Smooth muscle cell of the brain vasculature (primary cell): ENCODE measurements around the gene VTI1A.
"Not testable (repeated sequence)": the region's sequence is repeated elsewhere in the genome, so short reads cannot be mapped to it uniquely, and the experiment has no call there.

Source experiments
- DNase-seq: peaks from one replicate; pipeline ENCODE4 v3.0.0-alpha.2; 2012; ENCODE audit warnings: low read depth, low spot score

Gene VTI1A

GRCh38 chr10:112721080-112721698, 274.2 kb downstream of the VTI1A start:
- no peak for DNase-seq

GRCh38 chr10:112722758-112723157, 275.7 kb downstream of the VTI1A start:
- no peak for DNase-seq

GRCh38 chr10:112723876-112724275, 276.9 kb downstream of the VTI1A start:
- no peak for DNase-seq

- no peak for DNase-seq
Measured at GRCh38 chr10:112724404-112724991, 277.5 kb downstream of the VTI1A start.

DNA sequence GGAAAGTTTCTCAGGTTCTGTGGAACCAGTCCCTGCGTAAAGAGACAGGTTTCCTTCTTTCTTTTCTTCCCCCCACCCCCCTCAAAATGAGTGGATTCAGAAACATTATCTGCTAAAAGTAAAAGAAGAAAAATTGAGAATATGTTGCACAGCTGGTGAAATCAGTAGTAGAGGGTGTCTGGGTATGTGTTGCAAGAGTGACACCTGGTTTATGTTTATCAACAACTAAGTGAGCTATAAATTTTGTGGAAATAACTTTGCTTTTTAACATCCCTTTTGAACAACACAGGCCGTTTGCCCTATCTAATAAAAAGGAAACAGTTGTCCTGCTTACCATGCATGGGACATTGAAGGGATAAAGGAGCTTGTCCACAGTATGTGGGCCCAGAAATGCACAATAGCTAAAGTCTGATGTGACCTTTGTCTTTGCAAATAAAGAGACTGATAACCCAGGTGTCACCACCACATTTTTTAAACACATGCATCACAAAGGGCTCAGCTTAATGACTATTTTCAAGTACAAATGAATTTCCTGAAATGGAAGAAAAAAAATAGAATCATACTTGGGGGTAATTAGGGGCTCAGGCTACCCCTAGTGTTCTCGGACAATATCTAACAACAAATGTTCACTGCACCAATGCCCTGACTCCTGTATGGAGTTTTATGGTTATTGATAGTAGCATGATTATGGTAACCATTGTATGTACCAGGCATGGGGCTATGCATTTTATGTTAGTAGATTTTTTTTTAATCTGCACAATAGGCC, 281.3 kb downstream of the VTI1A start:
- DNase-seq = no peak

DNA sequence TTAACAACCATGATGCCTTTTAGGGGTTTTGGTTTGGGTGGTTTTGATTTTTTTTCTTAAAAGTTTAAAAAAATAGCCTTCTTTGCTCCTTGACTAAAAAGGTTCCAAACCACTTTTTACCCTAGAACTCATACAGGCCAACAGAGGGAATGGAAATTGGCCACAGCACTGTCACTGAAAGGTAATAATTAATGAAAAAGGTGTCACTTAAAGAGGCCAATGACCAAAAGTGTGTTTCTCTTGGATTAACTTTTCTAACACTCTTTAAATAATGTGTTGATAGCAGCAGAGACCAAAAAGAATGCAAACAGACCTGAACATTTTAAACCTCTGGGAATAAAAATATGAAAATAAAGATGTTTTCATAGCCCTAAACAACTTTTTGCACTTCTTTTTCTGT, 282.0 kb downstream of the VTI1A start:
- no peak for DNase-seq

DNA sequence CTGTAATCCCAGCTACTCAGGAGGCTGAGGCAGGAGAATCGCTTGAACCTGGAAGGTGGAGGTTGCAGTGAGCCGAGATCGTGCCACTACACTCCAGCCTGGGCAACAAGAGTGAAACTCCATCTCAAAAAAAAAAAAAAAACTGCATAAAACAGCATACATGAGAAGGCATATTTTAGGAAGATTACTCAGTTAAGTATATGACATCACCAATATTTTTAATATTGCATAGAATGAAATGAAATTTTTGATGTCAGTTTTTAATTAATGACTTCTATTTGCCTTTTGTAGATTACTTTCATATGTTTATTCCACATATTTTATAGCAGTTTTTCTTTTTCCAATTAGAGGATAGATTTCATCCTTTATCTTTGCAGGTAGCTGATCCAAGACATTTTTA, 284.4 kb downstream of the VTI1A start:
- DNase-seq = not testable (repeated sequence)

DNA sequence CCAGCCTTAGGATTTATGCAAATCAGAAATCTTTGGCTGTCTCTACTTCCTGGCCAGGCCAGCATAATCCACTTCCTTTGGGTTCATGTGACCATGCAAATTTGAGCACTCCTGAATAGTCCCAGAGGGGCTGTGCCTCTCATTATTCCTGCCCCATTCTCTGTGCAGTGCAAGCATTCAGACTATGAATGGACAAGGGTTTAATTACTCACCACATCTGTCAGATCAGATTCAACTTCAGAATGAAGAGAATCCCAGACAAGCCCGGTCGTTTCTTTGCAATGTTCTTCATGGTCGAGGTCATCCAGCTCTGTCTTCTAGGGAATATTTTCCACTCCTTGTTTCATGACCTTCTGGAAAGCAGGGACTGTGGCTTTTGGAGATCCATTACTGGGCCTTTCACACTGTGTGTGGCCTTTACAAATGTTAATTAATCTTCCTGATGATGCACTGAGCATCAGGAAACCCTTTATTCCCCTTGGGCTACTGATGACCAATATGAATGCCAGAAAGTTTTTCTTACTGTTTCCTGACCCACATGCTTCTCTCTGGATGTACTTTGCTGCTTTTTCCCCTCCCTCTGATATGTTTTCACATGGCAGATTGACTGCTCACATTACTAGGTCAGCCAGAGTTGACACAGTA, 285.4 kb downstream of the VTI1A start:
- no peak for DNase-seq

- no peak for DNase-seq
Measured at GRCh38 chr10:112735041-112735695, 288.2 kb downstream of the VTI1A start.

DNA sequence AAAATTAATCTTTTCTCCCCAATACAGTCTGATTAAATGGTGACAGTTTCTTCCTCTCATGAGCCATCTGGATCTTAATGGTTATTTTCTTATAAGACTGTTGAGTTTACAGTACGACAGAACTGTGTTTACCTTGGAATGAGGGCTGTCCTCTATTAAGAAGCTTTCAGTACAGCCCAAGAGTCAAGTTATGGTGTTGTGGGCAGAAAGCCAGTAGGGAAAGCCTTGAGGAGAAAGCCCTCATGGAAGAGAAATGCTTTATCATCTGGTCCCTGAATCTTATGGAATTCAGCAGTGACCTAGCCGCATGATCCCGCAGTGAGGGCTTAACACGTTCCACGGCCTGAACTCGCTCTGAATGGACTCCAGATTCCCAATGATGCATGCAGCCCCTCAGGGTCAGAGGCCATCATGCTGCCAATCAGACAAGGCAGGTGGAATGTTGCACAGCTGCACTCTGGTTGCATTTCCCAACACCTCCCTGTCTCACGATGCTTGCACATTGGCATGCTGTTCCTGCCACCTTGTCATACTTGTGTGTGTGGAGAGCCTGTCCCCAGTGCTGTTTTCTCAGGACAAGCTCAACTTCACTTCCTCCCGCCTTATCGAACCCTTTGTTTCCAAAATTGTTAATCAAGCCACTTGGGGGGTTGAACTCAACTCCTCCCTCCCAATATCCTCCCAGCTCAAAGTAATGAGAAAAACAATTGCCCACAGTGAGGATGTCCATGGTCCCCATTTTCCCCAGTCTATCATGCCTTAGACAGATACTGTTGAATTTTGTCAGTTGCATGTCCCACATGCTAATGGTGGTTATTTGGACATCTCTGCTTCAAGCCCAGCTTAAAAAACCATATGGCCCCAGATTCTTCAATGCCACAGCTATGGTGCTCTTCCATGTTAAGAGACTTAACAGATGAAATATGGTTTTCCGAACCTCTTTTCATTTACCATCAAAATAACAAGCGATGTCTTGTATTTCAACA, 291.9 kb downstream of the VTI1A start:
- DNase-seq = no peak

DNA sequence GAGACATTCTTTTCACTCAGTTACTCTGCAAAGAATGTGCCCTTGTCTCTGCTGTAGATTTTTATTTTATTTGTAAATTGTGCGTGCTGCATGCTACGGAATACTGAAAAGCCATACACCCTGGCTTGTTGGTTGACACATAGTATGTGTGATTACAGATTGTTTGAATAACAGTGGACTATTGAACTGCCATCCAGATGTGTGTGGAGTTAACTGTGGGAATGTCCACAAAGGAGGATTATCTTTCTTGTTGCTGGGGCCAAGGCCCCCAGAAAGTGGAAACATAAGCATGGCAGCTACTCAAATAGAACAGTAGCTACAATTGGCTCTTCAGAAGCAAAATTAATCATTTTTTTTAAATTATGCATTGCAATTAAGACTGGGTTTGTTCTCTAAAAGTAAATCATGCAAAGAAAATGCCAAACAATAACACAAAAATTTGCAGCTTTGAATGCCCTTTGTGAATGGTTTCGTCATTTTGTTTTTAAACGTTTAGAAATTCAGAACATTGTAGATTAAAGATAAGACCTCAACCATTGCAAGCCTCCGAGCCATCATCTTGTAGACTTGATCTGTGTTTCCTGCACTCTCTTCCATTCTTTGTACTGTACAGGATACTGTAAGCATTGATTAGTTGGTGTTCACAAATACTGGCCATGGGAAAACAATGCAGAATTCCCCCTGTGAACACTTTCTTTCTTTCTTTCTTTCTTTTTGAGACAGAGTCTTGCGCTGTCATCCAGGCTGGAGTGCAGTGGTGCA, 292.8 kb downstream of the VTI1A start:
- DNase-seq = no peak

DNA sequence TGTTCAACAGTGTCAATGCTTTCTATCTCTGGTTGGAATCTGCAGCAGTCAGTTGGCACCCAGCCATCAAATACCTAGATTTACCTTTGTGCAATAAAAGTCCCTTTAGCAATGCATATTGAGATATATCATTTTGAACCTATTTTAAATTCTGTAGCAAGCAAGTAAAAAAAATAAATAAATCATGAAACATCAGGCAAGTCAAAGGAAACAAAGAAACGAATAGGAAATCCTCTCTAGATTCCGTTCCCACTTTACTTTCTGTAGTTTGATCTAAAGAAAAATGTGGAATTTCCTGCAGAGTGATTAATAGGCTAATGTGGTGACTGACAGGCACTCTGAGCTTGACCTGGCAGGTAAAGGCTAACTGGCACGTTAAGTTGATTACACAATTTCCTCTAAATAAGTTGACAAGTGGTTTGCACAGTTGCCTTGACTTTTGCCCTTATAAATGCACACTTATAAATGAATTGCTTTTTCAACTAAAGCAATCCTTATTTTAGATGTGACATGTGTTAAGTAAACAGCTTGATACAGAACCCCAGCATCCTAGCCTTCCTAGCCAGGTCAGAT, 294.9 kb downstream of the VTI1A start:
- no peak for DNase-seq

DNA sequence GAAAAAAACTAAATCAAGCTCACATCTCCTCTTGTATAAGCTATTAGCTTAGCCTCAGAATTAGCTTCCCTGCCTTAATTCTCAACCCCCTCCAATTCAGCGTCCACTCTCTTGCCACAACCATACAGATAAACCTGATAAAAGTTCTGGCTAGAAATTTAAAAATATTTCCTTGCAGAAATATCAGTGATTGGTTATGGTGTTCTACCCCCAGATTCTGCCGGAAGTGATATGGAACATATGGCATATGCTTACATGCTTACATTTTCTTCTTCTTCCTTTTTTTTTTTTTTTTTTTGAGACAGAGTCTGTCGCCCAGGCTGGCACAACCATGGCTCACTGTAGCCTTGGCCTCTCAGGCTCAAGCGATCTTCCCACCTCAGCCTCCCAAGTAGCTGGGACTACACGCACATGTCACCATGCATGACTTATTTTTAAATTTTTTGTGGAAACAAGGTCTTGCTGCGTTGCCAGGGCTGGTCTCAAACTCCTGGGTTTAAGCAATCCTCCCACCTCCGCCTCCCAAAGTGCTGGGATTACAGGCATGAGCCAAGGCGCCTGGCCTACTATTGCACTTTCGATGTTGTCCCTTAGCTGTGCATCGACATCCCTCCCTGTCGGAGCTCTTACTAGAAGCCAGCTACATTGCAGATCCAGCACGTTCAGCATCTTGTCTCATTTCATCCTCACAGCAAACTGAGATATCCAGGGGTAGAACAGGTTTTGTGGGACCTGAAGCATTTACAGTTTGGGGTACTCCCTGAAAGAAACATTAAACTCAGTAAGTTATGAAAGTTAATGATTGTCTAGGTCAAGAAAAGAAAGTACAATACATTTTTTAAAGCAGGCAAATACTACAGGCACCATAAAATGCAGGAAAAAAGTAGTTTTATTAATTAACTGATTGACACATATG, 297.4 kb downstream of the VTI1A start:
- DNase-seq = no peak

- DNase-seq = no peak
Measured at GRCh38 chr10:112746329-112746728, 299.3 kb downstream of the VTI1A start.

DNA sequence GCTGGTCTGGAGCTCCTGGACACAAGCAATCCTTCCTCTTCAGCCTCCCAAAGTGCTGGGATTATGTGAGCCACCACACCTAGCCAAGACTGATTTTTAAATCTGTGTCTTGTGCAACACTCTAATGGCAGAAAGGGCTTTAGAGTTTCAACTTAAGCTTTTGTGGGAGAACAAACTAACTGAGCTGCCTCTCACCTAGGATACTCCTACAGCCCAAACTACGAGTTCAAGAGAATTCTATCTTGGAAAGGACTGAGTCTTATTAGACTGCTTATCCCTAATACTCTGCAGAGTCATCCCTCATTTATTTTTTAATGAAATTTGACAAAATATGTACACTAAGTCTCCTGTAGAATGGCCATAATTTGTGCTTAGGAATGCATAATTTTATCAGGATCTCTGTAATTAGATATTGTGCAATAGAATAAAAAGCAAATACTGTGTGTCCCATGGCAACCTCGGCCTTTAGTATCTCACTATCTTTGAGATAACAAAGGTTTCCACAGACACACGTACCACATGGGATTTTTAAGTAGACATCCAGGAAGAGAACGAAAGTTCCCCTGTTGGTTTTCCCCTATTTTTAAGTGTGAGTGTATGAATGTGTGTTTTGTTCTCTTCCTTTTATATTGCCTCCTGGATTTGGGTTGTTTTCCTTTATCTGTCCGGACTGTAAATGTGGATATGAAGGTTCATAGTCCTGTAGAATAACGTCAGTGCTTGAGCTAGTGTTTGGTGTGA, 303.6 kb downstream of the VTI1A start:
- no peak for DNase-seq

DNA sequence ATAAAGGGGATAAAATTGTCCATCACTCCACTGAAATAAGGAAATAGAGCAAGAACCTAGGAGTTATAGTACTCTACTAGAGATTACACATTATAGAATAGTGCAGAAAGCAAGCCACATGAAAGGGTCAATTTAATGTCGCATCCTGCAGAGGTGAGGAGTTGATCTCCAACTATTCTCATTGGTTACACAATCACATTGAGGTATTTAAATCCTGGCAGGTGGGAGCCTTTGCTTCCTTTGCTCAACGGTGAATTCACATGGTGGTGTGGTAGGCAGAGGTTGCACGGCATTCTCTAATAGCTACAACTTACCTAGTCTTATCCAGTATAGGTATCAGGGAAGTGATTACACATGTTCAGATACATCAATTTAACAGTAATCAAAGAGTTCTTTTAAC, 304.6 kb downstream of the VTI1A start:
- no peak for DNase-seq

DNA sequence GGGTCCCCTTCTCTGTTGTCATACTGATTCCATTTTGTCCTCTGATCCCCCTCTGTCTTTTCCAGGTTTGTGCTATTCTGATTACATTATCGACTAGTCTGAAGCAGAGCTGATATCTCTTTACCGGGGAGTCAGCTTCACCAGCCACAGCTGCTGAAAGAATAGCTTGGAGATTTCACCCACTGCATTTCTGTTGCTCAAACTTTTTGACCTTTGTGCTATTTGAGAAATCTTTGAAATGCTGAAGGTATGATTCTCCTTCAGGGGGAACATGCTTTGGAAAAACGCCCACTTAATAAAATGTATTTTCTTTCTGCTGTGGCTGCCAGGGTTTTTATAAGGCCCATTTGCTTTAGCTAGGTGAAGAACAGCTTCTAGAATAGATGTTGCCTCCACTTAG, 305.3 kb downstream of the VTI1A start:
- no peak for DNase-seq

- no peak for DNase-seq
Measured at GRCh38 chr10:112753961-112754411, 307.0 kb downstream of the VTI1A start.
